ENCODE results near the gene BLOC1S3. TPM values are rescaled to one million over a fixed set of nuclear protein-coding genes. Genes with fewer than 3 reads are reported as not detected.

BLOC1S3 gene
- total and polyA plus RNA-seq, 2 of the 13 experiments (the other 11 are each of a cell fraction or from before 2014, with no cell fraction given), result 4.3 to 4.8 TPM

DNA sequence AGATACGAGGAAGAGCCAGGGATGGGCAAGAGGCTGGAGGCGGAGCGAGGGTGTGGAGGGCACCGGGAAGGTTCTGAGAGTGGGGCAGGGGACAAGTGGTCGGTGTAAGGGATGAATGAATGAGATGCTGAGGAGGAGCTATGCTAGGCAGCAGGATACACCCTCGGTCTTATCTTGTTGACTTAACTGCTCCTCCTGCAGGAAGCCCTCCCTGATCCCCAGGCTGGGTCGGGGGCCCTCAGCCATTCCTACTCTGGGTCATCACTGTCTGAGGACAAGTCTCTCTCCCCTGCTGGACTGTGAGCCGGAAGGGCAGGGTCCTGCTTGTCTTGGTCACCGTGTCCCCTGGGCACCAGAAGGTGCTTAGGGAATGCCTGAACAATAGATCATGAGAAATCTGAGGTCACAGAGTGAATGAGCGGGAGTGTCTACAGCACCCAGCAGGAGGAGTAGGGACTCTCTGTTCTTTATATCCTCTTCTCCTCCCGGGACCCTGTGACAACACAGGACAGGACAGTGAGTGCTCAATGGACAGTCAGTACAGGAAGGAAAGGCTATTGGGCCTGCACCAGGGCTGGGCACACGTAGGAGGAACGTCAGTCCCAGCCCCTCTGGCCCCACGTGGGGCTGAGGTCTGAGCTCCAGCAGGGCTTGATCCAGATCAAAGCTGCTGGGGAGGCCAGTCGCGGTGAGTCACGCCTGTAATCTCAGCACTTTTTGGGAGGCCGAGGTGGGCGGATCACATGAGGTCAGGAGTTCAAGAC is 24.3 kb upstream of the BLOC1S3 start (continued):
- TF ChIP-seq, protein P1, sequence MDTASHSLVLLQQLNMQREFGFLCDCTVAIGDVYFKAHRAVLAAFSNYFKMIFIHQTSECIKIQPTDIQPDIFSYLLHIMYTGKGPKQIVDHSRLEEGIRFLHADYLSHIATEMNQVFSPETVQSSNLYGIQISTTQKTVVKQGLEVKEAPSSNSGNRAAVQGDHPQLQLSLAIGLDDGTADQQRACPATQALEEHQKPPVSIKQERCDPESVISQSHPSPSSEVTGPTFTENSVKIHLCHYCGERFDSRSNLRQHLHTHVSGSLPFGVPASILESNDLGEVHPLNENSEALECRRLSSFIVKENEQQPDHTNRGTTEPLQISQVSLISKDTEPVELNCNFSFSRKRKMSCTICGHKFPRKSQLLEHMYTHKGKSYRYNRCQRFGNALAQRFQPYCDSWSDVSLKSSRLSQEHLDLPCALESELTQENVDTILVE (CRISPR knock-in tag; IDR thresholded peaks at IDR 0.05), result no peak
- TF ChIP-seq, protein P2, sequence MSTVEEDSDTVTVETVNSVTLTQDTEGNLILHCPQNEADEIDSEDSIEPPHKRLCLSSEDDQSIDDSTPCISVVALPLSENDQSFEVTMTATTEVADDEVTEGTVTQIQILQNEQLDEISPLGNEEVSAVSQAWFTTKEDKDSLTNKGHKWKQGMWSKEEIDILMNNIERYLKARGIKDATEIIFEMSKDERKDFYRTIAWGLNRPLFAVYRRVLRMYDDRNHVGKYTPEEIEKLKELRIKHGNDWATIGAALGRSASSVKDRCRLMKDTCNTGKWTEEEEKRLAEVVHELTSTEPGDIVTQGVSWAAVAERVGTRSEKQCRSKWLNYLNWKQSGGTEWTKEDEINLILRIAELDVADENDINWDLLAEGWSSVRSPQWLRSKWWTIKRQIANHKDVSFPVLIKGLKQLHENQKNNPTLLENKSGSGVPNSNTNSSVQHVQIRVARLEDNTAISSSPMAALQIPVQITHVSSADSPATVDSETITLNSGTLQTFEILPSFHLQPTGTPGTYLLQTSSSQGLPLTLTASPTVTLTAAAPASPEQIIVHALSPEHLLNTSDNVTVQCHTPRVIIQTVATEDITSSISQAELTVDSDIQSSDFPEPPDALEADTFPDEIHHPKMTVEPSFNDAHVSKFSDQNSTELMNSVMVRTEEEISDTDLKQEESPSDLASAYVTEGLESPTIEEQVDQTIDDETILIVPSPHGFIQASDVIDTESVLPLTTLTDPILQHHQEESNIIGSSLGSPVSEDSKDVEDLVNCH (CRISPR knock-in tag; IDR thresholded peaks at IDR 0.05), result no peak
- TF ChIP-seq, protein P3, sequence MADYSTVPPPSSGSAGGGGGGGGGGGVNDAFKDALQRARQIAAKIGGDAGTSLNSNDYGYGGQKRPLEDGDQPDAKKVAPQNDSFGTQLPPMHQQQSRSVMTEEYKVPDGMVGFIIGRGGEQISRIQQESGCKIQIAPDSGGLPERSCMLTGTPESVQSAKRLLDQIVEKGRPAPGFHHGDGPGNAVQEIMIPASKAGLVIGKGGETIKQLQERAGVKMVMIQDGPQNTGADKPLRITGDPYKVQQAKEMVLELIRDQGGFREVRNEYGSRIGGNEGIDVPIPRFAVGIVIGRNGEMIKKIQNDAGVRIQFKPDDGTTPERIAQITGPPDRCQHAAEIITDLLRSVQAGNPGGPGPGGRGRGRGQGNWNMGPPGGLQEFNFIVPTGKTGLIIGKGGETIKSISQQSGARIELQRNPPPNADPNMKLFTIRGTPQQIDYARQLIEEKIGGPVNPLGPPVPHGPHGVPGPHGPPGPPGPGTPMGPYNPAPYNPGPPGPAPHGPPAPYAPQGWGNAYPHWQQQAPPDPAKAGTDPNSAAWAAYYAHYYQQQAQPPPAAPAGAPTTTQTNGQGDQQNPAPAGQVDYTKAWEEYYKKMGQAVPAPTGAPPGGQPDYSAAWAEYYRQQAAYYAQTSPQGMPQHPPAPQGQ (CRISPR knock-in tag; IDR thresholded peaks at IDR 0.05; ENCODE audit: borderline replicate concordance), result no peak
- no peak for TF ChIP-seq ZNF562 (CRISPR knock-in tag; IDR thresholded peaks at IDR 0.05; ENCODE audit: borderline replicate concordance)
- TF ChIP-seq ZBTB8A (CRISPR knock-in tag; IDR thresholded peaks at IDR 0.05; ENCODE audit: borderline replicate concordance, low read depth), result no peak
- TF ChIP-seq ZZZ3 (CRISPR knock-in tag; IDR thresholded peaks at IDR 0.05; ENCODE audit: borderline replicate concordance), result no peak
- 0 out of 2 replicates have a peak, but pooled peaks have one; percentile 35 for TF ChIP-seq ZNF292 (CRISPR knock-in tag; IDR thresholded peaks at IDR 0.05; ENCODE audit: borderline replicate concordance, low read depth)
- peak; percentile 26 for TF ChIP-seq ZNF768 (CRISPR knock-in tag; IDR thresholded peaks at IDR 0.05)
- TF ChIP-seq, protein P4, sequence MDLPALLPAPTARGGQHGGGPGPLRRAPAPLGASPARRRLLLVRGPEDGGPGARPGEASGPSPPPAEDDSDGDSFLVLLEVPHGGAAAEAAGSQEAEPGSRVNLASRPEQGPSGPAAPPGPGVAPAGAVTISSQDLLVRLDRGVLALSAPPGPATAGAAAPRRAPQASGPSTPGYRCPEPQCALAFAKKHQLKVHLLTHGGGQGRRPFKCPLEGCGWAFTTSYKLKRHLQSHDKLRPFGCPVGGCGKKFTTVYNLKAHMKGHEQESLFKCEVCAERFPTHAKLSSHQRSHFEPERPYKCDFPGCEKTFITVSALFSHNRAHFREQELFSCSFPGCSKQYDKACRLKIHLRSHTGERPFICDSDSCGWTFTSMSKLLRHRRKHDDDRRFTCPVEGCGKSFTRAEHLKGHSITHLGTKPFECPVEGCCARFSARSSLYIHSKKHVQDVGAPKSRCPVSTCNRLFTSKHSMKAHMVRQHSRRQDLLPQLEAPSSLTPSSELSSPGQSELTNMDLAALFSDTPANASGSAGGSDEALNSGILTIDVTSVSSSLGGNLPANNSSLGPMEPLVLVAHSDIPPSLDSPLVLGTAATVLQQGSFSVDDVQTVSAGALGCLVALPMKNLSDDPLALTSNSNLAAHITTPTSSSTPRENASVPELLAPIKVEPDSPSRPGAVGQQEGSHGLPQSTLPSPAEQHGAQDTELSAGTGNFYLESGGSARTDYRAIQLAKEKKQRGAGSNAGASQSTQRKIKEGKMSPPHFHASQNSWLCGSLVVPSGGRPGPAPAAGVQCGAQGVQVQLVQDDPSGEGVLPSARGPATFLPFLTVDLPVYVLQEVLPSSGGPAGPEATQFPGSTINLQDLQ (CRISPR knock-in tag; IDR thresholded peaks at IDR 0.05), result no peak
- TF ChIP-seq GATAD1 (CRISPR knock-in tag; IDR thresholded peaks at IDR 0.05), result no peak; the same call in 1 of the 2 replicates
- no peak; the same call in 1 of the 2 replicates for TF ChIP-seq ZBTB38 (CRISPR knock-in tag; IDR thresholded peaks at IDR 0.05)
- TF ChIP-seq ZNF256 (CRISPR knock-in tag; conservative IDR thresholded peaks at IDR 0.05), result no peak
- TF ChIP-seq ZNF101 (CRISPR knock-in tag; IDR thresholded peaks at IDR 0.05; ENCODE audit: borderline replicate concordance, low read depth), result no peak
- no peak for TF ChIP-seq HMGA1 (CRISPR knock-in tag; conservative IDR thresholded peaks at IDR 0.05)
- TF ChIP-seq TP53 (CRISPR knock-in tag; conservative IDR thresholded peaks at IDR 0.05), result no peak
- TF ChIP-seq, protein P5, sequence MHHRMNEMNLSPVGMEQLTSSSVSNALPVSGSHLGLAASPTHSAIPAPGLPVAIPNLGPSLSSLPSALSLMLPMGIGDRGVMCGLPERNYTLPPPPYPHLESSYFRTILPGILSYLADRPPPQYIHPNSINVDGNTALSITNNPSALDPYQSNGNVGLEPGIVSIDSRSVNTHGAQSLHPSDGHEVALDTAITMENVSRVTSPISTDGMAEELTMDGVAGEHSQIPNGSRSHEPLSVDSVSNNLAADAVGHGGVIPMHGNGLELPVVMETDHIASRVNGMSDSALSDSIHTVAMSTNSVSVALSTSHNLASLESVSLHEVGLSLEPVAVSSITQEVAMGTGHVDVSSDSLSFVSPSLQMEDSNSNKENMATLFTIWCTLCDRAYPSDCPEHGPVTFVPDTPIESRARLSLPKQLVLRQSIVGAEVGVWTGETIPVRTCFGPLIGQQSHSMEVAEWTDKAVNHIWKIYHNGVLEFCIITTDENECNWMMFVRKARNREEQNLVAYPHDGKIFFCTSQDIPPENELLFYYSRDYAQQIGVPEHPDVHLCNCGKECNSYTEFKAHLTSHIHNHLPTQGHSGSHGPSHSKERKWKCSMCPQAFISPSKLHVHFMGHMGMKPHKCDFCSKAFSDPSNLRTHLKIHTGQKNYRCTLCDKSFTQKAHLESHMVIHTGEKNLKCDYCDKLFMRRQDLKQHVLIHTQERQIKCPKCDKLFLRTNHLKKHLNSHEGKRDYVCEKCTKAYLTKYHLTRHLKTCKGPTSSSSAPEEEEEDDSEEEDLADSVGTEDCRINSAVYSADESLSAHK (CRISPR knock-in tag; IDR thresholded peaks at IDR 0.05; ENCODE audit: borderline replicate concordance), result no peak
- no peak for TF ChIP-seq ZNF780A (CRISPR knock-in tag; IDR thresholded peaks at IDR 0.05)
- TF ChIP-seq U2AF1 (optimal IDR thresholded peaks at IDR 0.05; ENCODE audit: low read depth, low read length), result no peak

Data from HepG2 (cell line).